Erythroblast (primary cell): ENCODE measurements around the gene PRSS23.
A peak's percentile ranks its signal among the peaks of the same experiment; 100 is the strongest.
"Not testable (repeated sequence)": the region's sequence is repeated elsewhere in the genome, so short reads cannot be mapped to it uniquely, and the experiment has no call there.

Source experiments
- DNase-seq, 2 experiments: peaks; one replicate each; lab custom pipeline; 2025; lab: John Stamatoyannopoulos, UW
- GATA1 ChIP-seq: IDR thresholded peaks from 2 replicates; pipeline ENCODE4 v1.6.1; 2011; ENCODE audit warnings: low read depth, mild to moderate bottlenecking, control low read depth, low read length, moderate library complexity
- POLR2A ChIP-seq: IDR thresholded peaks from 2 replicates; pipeline ENCODE4 v1.6.1; 2011; ENCODE audit warnings: mild to moderate bottlenecking, low read length

PRSS23 gene

GRCh38 chr11:86812322-86812670, 12.0 kb downstream of the PRSS23 start:
- no peak for TF ChIP-seq GATA1
- no peak for TF ChIP-seq POLR2A
- DNase-seq = no peak

DNA sequence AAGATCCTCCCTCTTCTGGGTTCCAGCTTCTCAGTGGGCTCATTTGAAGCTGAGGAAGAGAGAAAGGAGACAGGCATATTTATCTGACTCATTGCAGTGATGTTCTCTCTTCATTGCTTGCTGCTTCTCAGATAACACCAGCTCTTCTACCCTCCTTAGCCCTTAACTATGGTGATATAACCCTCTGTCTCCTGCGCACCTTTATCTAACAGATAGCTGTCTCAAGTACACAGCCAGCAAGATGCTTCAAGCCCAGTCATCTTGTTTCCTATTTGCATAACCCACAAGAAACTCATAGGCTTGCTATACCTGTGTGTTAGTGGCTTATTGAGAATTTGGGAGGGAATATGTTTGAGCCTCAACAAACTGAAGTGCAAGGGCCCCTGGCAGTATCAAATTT, 12.6 kb downstream of the PRSS23 start:
- no peak for DNase-seq

DNA sequence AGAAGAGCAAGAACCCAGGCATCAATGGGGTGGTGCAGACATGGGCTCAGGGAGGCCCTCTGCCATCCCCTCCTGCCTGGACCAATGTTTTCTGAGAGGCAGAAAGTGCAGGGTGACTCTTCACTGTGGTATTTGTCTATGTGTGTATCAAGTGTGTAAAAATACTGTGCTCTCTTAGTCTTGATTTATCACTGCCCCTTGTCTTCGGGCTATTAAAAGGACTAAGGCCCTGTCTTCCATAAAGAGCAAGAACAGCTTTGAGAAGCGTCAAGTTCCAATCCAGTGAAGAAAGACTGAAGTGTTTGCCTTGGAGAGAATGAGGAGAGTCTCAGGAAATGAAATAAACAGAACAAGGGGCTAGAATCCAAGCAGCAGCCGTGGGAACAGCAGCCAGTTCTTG, 14.4 kb downstream of the PRSS23 start:
- DNase-seq = no peak
- TF ChIP-seq POLR2A (no peak), GATA1 (no peak)

More for the DNA sequence above, 12.6 kb downstream of the PRSS23 start:
- TF ChIP-seq POLR2A = no peak
- TF ChIP-seq GATA1 = no peak

DNA sequence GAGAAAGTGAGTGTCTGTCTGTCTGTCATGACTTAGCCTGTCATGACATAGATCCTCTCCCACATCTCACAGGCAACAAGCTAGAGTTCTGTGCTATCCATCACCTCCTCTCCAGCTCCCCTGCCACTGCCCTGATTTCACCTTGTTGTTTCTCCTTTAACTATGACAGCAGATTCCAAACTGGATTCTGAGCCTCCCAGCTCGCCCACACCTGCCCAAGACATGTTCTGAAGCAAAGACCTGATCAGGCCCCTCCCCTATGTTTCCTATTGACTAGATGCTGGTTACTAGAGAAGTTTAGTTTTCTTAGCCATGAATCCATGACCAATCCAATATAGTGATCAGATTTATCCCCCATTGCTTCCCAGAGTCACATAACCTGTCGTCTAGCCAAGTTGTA, 15.4 kb downstream of the PRSS23 start:
- no peak for DNase-seq
- no peak for TF ChIP-seq GATA1
- TF ChIP-seq POLR2A = no peak

GRCh38 chr11:86816251-86816726, 15.9 kb downstream of the PRSS23 start:
- no peak for TF ChIP-seq POLR2A
- TF ChIP-seq GATA1 = no peak
- DNase-seq = no peak

GRCh38 chr11:86818462-86819192, 18.3 kb downstream of the PRSS23 start:
- peak; percentile 54 to 71 for DNase-seq
- TF ChIP-seq POLR2A (no peak), GATA1 (no peak)

DNA sequence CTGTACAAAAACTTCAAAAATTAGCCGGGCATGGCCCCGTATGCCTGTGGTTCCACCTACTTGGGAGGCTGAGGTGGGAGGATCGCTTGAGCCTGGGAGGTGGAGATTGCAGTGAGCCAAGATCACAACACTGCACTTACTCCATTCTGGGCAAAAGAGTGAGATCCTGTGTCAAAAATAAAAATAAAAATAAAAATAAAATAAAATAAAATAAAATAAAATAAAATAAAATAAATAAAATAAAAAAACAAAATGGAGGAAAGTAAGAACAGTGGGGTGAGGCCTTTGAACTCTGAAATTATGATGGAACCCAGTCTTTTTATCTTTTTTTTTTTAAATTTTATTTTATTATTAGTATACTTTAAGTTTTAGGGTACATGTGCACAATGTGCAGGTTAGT, 23.8 kb downstream of the PRSS23 start:
- not testable (repeated sequence) for DNase-seq

- not testable (repeated sequence) for DNase-seq
Measured at GRCh38 chr11:86834376-86834775, 34.0 kb downstream of the PRSS23 start.

DNA sequence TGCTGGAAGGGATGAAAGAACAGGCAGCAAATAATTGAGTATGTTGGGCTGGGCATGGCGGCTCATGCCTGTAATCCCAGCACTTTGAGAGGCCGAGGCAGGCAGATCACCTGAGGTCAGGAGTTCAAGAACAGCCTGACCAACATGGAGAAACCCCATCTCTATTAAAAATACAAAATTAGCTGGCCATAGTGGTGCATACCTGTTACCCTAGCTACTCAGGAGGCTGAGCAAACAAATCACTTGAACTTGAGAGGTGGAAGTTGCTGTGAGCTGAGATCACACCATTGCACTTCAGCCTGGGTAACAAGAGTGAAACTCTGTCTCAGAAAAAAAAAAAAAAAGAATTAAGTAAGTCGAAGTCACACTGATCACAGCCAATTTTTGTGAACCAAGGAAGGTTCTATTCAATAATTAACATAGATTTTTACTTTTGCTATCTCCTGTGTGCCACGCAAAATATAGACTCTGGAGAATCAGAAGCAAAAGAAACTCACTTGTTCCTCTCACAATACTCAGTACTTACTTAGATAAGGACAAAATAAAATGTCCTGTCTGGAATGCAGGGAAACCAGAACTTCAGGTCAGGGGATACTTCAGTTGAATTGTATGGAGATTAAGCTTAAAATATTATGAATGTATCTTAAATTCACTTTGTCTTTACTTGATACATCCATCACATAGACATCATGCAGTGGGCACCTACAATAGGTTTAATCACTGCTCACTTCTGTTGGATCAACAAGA, 44.6 kb downstream of the PRSS23 start:
- DNase-seq = not testable (repeated sequence)

DNA sequence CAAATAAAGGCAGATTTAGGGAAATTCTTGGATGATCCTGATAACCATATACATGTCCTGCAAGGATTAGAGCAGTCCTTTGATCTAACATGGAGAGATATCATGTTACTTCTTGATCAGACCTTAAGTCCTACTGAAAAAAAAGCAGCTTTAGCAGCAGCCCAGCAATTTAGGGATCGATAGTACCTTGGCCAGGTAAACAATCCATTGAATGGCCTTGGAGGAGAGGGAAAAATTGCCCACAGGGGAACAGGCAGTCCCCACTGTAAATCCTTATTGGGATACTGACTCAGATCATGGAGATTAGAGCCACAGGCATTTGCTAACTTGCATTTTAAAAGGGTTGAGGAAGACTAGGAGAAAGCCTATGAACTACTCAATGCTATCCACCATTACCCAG, 47.8 kb downstream of the PRSS23 start:
- TF ChIP-seq GATA1 (no peak), POLR2A (no peak)
- DNase-seq = no peak

GRCh38 chr11:86849679-86850078, 49.3 kb downstream of the PRSS23 start:
- DNase-seq = no peak
- TF ChIP-seq POLR2A (no peak), GATA1 (no peak)
